GM18505 (cell line): ENCODE data around the gene SLC5A11.
"Not testable (repeated sequence)": the region's sequence is repeated elsewhere in the genome, so short reads cannot be mapped to it uniquely, and the experiment has no call there.

Experiments used
- ATAC-seq: cut with Tn5 transposase; IDR thresholded peaks from one replicate; pipeline ENCODE4 v1.9.1; 2021; ENCODE audit not compliant: unreplicated experiment
- POLR2A ChIP-seq: IDR thresholded peaks from 4 replicates; pipeline ENCODE4 v1.6.1; 2011; ENCODE audit warnings: borderline replicate concordance; ENCODE audit not compliant: insufficient read depth, insufficient read length; ENCODE audit errors: extremely low read depth

The SLC5A11 gene

DNA sequence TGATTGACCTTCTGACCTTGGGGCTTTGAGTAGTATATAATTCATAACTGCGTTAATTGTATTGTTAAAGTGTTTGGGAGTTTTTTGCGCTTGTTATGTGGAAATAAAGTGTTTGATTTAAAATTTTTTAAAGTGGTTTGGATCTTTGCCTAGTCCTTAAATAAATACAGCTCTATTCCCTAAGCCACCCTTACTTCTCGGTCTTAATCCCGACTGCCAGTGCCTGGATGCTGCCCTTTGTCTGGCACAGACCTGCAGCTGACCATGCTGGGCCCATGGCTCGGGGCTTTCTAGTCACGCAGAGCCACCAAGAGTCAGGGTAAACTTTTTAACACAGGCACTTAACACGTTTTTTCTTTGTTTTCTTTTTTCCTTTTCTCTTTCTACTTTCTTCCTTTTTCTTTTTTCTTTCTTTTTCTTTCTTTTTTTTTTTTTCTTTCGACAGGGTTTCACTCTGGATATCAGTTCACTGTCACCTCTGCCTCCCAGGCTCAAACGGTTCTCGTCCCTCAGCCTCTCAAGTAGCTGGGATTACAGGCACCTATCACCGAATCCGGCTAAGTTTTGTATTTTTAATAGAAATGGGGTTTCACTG is 19.6 kb upstream of the SLC5A11 start:
- ATAC-seq = no peak
- TF ChIP-seq POLR2A = no peak

GRCh38 chr16:24826817-24827566 is 18.8 kb upstream of the SLC5A11 start:
- no peak for TF ChIP-seq POLR2A
- no peak for ATAC-seq

DNA sequence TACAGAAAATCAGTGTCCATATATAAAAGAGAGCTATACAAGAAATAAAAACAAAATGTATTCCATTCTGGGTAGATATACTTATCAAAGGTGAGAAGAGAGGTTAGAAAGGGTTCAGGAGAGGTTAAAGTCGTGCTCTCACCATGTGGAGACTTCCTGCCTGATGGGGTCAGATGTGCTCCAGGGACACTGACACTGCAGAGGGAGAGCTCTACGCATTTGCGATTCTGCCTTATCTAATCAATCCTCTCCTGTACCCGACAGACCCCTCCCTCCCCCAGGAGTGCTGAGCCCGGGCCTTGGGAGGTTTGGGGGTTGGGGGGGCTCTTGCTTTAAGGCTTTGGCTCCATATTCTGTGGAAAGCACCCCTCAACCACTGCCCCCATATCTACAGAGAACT is 16.6 kb upstream of the SLC5A11 start:
- no peak for TF ChIP-seq POLR2A
- no peak for ATAC-seq

DNA sequence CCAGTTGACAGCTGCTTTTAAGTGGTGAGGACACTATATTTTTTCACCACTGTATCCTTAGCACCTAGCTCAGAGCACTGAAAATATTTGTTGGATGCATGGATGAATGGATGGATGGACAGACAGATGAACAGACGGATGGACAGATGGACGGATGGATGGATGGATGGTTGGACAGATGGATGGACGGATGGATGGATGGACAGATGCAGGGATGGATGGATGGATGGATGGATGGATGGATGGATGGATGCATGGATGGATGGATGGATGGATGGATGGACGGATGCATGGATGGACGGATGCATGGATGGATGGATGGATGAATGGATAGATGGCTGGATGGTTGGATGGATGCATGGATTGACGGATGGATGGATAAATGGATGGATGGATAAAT is 12.4 kb upstream of the SLC5A11 start:
- TF ChIP-seq POLR2A = no peak
- no peak for ATAC-seq

DNA sequence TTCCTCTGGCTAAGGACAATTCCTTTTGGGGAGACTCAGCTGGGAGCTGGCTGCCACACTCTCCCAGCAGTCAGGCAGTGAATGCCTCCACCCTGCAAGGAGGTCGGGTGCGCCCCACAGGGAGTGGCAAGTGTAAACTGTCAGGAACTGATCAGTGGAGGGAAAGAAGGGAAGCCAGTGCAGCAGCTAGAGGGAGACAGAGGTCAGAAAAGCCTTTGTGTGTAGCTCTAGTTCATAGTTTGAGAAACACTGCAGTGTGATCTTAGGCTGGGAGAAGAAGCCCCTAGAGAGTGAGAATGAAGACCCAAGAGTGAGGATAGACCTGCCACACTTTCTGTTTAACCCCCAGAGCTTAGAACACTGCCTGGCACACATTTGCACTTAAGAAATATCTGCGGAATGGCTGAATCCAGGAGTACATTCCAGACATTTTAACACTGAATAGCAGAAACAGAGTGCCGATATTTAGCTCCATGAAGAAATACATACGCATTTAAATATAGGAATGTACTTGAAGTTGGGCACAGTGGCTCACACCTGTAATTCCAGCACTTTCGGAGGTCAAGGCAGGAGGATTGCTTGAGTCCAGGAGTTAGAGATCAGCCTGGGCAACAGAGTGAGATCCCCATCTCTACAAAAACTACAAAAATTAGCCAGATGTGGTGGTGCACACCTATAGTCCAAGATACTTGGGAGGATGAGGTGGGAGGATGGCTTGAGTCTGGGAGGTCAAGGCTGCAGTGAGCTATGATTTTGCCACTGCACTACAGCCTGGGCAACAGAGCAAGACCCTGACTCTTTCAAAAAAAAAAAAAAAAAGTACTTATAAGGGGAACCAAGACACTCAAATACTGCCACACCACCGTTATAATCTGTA is 11.1 kb upstream of the SLC5A11 start:
- TF ChIP-seq POLR2A = no peak
- no peak for ATAC-seq

- ATAC-seq = no peak
These were observed 8.9 kb upstream of the SLC5A11 start for GRCh38 chr16:24836836-24837235.

GRCh38 chr16:24837969-24838368 is 7.8 kb upstream of the SLC5A11 start:
- no peak for ATAC-seq
- no peak for TF ChIP-seq POLR2A

More at GRCh38 chr16:24836836-24837235, 8.9 kb upstream of the SLC5A11 start:
- no peak for TF ChIP-seq POLR2A

GRCh38 chr16:24838554-24839266 is 7.1 kb upstream of the SLC5A11 start:
- ATAC-seq = no peak
- TF ChIP-seq POLR2A = no peak

DNA sequence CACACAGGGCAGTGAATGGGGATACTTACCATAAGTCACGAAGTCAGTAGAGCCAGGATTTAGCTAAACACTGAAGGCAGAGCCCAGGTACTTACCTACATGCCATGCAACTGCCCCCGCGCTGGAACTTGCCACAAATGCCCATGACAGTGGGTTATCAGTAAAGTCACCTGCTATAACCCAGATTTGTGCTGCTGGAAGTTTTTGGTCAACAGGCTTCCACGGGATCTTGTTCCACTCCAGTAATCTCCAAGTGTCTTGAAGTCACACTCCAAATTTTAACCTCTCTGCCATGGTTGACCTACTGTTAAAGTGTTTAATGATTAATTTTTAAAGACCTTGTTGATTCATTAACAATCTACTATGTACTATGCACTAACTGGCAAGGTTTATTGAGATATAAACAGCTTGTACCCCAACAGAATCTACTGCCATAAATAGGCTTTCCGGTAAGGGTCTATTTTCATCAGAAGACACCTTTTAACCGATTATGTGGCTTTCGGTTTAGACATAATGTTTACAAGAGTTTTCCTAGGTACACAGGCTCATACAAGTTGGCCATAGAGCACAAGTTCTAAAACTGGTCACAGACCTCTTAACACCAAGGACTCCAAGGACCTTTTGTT is 6.3 kb upstream of the SLC5A11 start:
- no peak for ATAC-seq
- no peak for TF ChIP-seq POLR2A

DNA sequence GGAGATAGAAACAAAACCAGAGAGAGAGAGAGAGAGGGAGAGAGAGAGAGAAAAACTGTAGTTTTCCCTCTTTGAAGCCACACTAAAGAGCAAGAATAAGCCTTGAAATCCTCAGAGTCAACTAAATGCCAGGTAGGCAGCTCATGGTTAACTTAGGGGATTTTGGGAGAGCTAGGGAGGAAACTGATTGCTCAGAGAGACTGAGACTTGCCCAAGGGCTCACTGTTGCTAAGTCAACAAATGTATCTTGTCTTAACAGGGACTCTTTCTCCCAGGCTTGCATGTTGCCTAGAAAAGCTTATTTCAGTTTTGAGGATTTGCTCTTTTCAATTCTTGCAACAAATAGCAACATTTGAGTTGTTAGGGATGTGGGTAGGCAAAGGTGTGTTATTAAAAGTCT is 4.5 kb upstream of the SLC5A11 start:
- ATAC-seq = no peak
- TF ChIP-seq POLR2A = no peak

DNA sequence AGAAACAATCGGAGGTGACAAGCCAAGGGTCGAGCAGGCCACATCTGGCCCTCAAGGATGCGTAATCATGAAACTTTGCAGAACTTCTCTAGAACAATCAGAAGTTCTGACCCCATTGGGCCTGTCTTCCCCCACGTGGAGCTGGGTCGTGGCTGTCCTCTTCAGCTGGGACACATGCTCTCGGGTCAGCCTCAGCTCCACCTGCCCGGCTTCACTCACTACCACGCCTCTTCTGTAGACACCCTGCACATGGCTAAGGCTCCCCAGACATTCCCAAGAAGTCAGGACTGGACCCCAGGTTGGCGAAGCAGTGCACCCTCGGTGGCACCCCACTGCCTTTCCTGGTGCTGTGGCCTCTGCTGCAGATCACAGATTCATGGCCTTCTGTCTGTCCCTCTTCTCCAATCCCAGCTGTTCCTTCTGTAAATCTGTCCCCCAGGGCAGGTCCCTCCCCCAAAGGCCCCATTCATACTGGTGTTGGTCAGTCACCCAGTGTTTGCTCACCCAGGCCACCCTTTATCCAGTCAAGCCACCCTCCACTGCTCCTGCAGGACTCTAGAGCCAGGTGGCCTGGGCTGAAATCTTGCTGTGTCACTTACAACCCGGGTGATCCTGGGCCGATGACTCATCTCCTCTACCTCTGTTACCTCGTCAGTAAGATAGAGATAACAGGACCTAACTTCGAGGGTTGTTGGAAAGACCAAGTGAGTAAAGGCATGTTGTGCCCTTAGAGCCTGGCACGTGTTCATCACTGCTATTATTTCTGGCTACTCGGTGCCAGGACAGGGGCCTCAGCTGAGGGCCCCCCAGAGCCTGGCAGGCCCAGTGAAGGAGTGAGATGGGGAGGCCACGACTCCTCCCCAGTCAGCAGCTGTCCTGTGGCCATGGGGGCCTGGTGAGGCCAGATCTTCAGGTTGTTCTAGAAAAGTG is 1.4 kb upstream of the SLC5A11 start:
- no peak for ATAC-seq
- no peak for TF ChIP-seq POLR2A

- ATAC-seq = not testable (repeated sequence)
These were observed 765 bp upstream of the SLC5A11 start for GRCh38 chr16:24845031-24845365.
